Natural killer cell (primary cell): Measurements from ENCODE around the gene UGGT1. TPM values are rescaled to one million over a fixed set of nuclear protein-coding genes. Genes with fewer than 3 reads are reported as not detected.

Source experiments
- ATAC-seq, 3 donors: fragments of 150-1000 bp in 2 of 3; fragments of 200-7000 bp in 1 of 3; cut with Tn5 transposase; 1 replicate in 1 of 3; 2 replicates in 2 of 3; pipeline ENCODE4 v1.10.0; 2021; ENCODE audit warnings: mild to moderate bottlenecking in 2 of 3, moderate library complexity in 2 of 3
- DNase-seq, 2 donors: peaks; one replicate each; pipeline versions ENCODE4 v3.0.0 to v3.0.0-alpha.2; 2013 to 2021; ENCODE audit warnings: mixed read lengths in 1 of 2
- H3K27ac ChIP-seq: one replicate; pipeline ENCODE4 v1.5.1; 2013; ENCODE audit warnings: mild to moderate bottlenecking, low read length
- H3K27me3 ChIP-seq: one replicate; pipeline ENCODE4 v1.6.1; 2013; ENCODE audit warnings: low read length; ENCODE audit not compliant: control insufficient read depth, insufficient read depth
- H3K36me3 ChIP-seq: one replicate; pipeline ENCODE4 v1.6.1; 2013; ENCODE audit warnings: low read length; ENCODE audit not compliant: control insufficient read depth, insufficient read depth
- H3K4me1 ChIP-seq: one replicate; pipeline ENCODE4 v1.6.1; 2013; ENCODE audit warnings: low read length; ENCODE audit not compliant: control insufficient read depth, insufficient read depth
- H3K4me3 ChIP-seq: one replicate; pipeline ENCODE4 v1.5.1; 2013; ENCODE audit warnings: low read length
- H3K9me3 ChIP-seq: one replicate; pipeline ENCODE4 v1.6.1; 2013; ENCODE audit warnings: low read length; ENCODE audit not compliant: control insufficient read depth, insufficient read depth
- H3K27ac Mint-ChIP-seq, 2 donors: one replicate each; pipeline ENCODE4 v1.8.0; 2022; ENCODE audit warnings: mild to moderate bottlenecking in 2 of 2, mixed read lengths in 2 of 2, moderate library complexity in 1 of 2
- H3K27me3 Mint-ChIP-seq, 2 donors: one replicate each; pipeline ENCODE4 v1.8.0; 2022; ENCODE audit warnings: low read depth in 2 of 2, mixed read lengths in 2 of 2
- H3K36me3 Mint-ChIP-seq: one replicate; pipeline ENCODE4 v1.8.0; 2022; ENCODE audit warnings: mixed read lengths
- H3K4me1 Mint-ChIP-seq, 2 donors: one replicate each; pipeline ENCODE4 v1.8.0; 2022; ENCODE audit warnings: mixed read lengths in 2 of 2
- H3K4me3 Mint-ChIP-seq: one replicate; pipeline ENCODE4 v1.8.0; 2022; ENCODE audit warnings: mild to moderate bottlenecking, moderate library complexity, mixed read lengths
- H3K9me3 Mint-ChIP-seq, 2 donors: one replicate each; pipeline ENCODE4 v1.8.0; 2022; ENCODE audit warnings: mixed read lengths in 2 of 2
- WGBS: methylation state at CpG from one replicate; pipeline ENCODE4 v1.1.7; 2013; ENCODE audit warnings: missing lambda C conversion rate; ENCODE audit not compliant: insufficient coverage; 5-methylcytosine and 5-hydroxymethylcytosine counted together
- intact Hi-C: fragments of 100-400 bp; cut with micrococcal nuclease; formaldehyde crosslinking; loops from one replicate; pipeline ENCODE4 v1.14.2; 2022
- total RNA-seq, 4 donors: library from RNA; stranded (reverse); fragments of 120-200 nt in 1 of 4; gene quantifications; one replicate each; pipeline versions ENCODE4 v1.2.3 to v1.2.4, GENCODE V29; 2013 to 2022
- TF ChIP-seq, protein P1 (sequence below): fragments of 200-600 bp; IDR thresholded peaks from one replicate; pipeline ENCODE4 v1.8.0; 2022; ENCODE audit warnings: antibody characterized with exemption

The UGGT1 gene
- total RNA-seq, 3 donors from 2014 or later (not counting 1 experiment from before 2014, with no cell fraction given) = 48.2 to 70.3 (median 60.7) TPM

DNA sequence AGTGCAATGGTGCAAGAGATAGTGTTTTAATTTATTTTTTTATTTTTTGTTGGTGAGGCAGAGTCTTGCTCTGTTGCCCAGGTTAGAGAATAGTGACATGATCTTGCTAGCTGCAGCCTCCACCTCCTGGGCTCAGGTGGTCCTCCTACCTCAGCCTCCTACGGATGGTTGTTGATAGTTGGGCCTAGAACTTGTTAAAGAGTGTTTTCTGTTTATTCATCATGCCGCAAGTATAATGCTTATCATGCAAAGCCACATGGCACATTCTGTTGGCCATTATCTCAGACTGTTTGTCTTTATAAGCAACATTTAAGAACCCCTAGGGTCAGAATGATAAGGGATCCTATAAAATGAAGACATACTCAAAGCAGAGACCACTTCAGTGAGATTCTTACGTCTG, 1.7 kb downstream of the UGGT1 start:
- ATAC-seq (no peak), DNase-seq (no peak)
- intact Hi-C loops = loop anchor here (5.0 kb wide), 2 partner anchors 390 to 705 kb away; partner anchors contain the start of genes MAP3K2 and SFT2D3
- H3K4me3 ChIP-seq = no peak overlapping the region
- H3K9me3 ChIP-seq = no peaks in the 10 kb centered on the region
- Mint-ChIP-seq H3K4me1 (peaks cover 48 to 57% of the 10 kb centered on the region in 2 donors), H3K27me3 (no peaks in the 10 kb centered on the region), H3K36me3 (no peaks in the 10 kb centered on the region), H3K4me3 (peak overlapping the region; percentile 96), H3K9me3 (no peaks in the 10 kb centered on the region), H3K27ac (peak overlapping the region; percentile 94 to 96)
- peaks cover 5% of the 10 kb centered on the region for H3K36me3 ChIP-seq
- no peaks in the 10 kb centered on the region for H3K27me3 ChIP-seq
- 92% methylated on average over 2 of the region's 3 CpGs for WGBS
- TF ChIP-seq, protein P1, sequence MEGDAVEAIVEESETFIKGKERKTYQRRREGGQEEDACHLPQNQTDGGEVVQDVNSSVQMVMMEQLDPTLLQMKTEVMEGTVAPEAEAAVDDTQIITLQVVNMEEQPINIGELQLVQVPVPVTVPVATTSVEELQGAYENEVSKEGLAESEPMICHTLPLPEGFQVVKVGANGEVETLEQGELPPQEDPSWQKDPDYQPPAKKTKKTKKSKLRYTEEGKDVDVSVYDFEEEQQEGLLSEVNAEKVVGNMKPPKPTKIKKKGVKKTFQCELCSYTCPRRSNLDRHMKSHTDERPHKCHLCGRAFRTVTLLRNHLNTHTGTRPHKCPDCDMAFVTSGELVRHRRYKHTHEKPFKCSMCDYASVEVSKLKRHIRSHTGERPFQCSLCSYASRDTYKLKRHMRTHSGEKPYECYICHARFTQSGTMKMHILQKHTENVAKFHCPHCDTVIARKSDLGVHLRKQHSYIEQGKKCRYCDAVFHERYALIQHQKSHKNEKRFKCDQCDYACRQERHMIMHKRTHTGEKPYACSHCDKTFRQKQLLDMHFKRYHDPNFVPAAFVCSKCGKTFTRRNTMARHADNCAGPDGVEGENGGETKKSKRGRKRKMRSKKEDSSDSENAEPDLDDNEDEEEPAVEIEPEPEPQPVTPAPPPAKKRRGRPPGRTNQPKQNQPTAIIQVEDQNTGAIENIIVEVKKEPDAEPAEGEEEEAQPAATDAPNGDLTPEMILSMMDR = no peak
- H3K27ac ChIP-seq = no peak overlapping the region
- peaks cover 6% of the 10 kb centered on the region for H3K4me1 ChIP-seq

DNA sequence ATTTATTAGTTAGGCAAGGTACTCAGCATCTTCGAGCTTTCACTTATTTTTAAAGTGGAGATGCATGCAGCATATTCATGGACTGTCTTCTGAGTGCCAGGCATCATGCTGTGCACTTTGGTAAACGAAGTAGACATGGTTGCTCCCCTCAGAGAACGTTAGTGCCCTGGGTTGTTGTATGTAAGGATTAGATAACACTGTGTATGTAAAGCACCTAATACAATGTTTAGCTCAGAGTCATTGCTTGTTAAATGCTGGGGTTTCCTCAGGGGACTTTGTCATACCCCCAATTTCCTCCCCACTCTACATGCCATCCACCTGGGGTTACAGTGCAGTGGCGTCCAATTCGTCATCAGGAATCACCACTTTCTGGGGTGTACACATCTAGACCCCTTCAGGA, 2.8 kb downstream of the UGGT1 start:
- 90% methylated on average over 5 of the region's 5 CpGs for WGBS
- H3K4me1 ChIP-seq = peaks cover 6% of the 10 kb centered on the region
- peaks cover 13% of the 10 kb centered on the region for H3K36me3 ChIP-seq
- TF ChIP-seq, protein P1 = no peak
- no peak overlapping the region for H3K4me3 ChIP-seq
- H3K9me3 Mint-ChIP-seq = no peaks in the 10 kb centered on the region
- no peaks in the 10 kb centered on the region for H3K9me3 ChIP-seq
- H3K4me3 Mint-ChIP-seq = no peak overlapping the region
- H3K4me1 Mint-ChIP-seq = peaks cover 48 to 58% of the 10 kb centered on the region in 2 donors
- peak overlapping the region; percentile 94 to 96 for H3K27ac Mint-ChIP-seq
- H3K27me3 Mint-ChIP-seq = no peaks in the 10 kb centered on the region
- intact Hi-C loops = loop anchor here (5.0 kb wide), 2 partner anchors 391 to 706 kb away; partner anchors contain the start of genes MAP3K2 and SFT2D3
- no peak for ATAC-seq
- no peaks in the 10 kb centered on the region for H3K27me3 ChIP-seq
- no peaks in the 10 kb centered on the region for H3K36me3 Mint-ChIP-seq
- no peak overlapping the region for H3K27ac ChIP-seq
- DNase-seq = no peak

DNA sequence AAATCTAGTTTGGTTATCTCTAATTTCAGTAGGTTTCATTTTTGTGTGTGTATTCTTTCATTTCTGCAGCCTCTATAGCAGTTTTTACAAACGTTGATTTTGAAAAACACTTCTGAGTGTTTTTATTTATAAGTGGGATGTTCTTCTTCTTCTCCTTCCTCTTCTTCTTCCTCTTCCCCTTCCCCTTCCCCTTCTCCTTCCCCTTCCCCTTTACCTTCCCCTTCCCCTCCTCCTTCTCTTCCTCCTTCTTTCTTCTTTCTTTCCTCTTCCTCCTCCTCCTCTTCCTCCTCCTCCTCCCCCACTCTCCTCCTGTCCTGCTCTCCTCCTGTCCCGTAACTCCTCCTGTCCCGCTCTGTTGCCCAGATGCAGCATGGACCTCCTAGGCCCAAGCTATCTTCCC, 4.2 kb downstream of the UGGT1 start:
- intact Hi-C loops = no loop called here
- H3K27me3 ChIP-seq = no peaks in the 10 kb centered on the region
- DNase-seq (no peak), ATAC-seq (no peak)
- peaks cover 43 to 58% of the 10 kb centered on the region in 2 donors for H3K4me1 Mint-ChIP-seq
- peak overlapping the region in 1 of 2 donors; percentile 15 for H3K27ac Mint-ChIP-seq
- H3K9me3 ChIP-seq = no peaks in the 10 kb centered on the region
- no peaks in the 10 kb centered on the region for H3K9me3 Mint-ChIP-seq
- peaks cover 22% of the 10 kb centered on the region for H3K36me3 ChIP-seq
- no peak overlapping the region for H3K4me3 ChIP-seq
- H3K4me3 Mint-ChIP-seq = peak overlapping the region; percentile 31
- no peaks in the 10 kb centered on the region for H3K36me3 Mint-ChIP-seq
- TF ChIP-seq, protein P1 = no peak
- WGBS = 50% methylated on average over 2 of the region's 3 CpGs
- H3K27me3 Mint-ChIP-seq = no peaks in the 10 kb centered on the region
- no peak overlapping the region for H3K27ac ChIP-seq
- H3K4me1 ChIP-seq = peaks cover 6% of the 10 kb centered on the region

DNA sequence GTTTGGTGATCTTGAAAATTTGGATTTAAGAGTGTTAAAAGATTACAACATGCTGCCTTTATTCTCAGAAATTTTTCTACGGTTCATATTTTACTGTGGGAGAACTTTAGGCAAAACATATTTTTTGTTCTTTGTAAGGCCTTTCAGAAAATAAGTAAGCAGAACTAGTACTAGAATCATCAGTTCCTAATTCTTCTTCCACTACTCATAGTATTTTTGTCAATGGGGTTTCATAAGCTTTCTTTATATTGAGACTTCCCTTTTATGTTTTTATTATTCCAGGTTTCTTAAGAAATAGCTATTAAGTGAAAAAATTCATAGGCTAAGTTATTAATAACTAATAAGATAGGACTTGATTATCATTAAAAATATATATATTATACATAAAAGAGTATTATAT, 12.4 kb downstream of the UGGT1 start:
- H3K36me3 ChIP-seq = peaks cover 40% of the 10 kb centered on the region
- whole genome bisulfite sequencing = no CpG with 5 or more reads among the region's 1 CpG
- DNase-seq = no peak
- H3K9me3 Mint-ChIP-seq = no peaks in the 10 kb centered on the region
- H3K4me1 Mint-ChIP-seq = peaks cover 3 to 14% of the 10 kb centered on the region in 2 donors
- H3K4me3 Mint-ChIP-seq = no peak overlapping the region
- intact Hi-C loops = no loop called here
- no peaks in the 10 kb centered on the region for H3K9me3 ChIP-seq
- peak overlapping the region; percentile 56 to 69 for H3K27ac Mint-ChIP-seq
- no peak overlapping the region for H3K4me3 ChIP-seq
- no peak for ATAC-seq
- TF ChIP-seq, protein P1 = no peak
- no peaks in the 10 kb centered on the region for H3K27me3 ChIP-seq
- peaks cover 13% of the 10 kb centered on the region for H3K36me3 Mint-ChIP-seq
- H3K4me1 ChIP-seq = no peaks in the 10 kb centered on the region
- no peaks in the 10 kb centered on the region for H3K27me3 Mint-ChIP-seq
- H3K27ac ChIP-seq = no peak overlapping the region
